HL-60 (cell line): Measurements from ENCODE around the gene MASP1.

ENCODE experiments used
- DNase-seq, 2 experiments: peaks; one replicate each; pipeline ENCODE4 v3.0.0-alpha.2; 2010 to 2020; ENCODE audit warnings: low read depth in 1 of 2, low spot score in 1 of 2
- H3K27ac ChIP-seq: fragments of 250-450 bp; sonication (Bioruptor Pico); replicated peaks from 2 replicates; pipeline ENCODE4 v1.5.1; 2020; ENCODE audit warnings: mild to moderate bottlenecking, moderate library complexity
- H3K27me3 ChIP-seq: fragments of 250-450 bp; sonication (Bioruptor Pico); 2 replicates; pipeline ENCODE4 v1.5.1; 2021; ENCODE audit warnings: mild to moderate bottlenecking, moderate library complexity; ENCODE audit not compliant: insufficient read depth, poor library complexity, severe bottlenecking
- H3K4me3 ChIP-seq: replicated peaks from 2 replicates; pipeline ENCODE4 v1.5.1; 2011; ENCODE audit warnings: mild to moderate bottlenecking, control low read depth, low read length; ENCODE audit not compliant: insufficient read depth
- GABPA ChIP-seq: IDR thresholded peaks from 2 replicates; pipeline ENCODE4 v1.6.1; 2012; ENCODE audit warnings: low read depth
- POLR2AphosphoS5 ChIP-seq: IDR thresholded peaks from 2 replicates; pipeline ENCODE4 v1.6.1; 2012; ENCODE audit warnings: low read depth
- REST ChIP-seq: IDR thresholded peaks from 2 replicates; pipeline ENCODE4 v1.6.1; 2012; ENCODE audit warnings: low read depth; ENCODE audit not compliant: insufficient replicate concordance
- SPI1 ChIP-seq: IDR thresholded peaks from 2 replicates; pipeline ENCODE4 v1.6.1; 2012; ENCODE audit warnings: low read depth, mild to moderate bottlenecking, borderline replicate concordance
- TF ChIP-seq, protein P1 (sequence below): IDR thresholded peaks from one replicate; pipeline ENCODE4 v1.5.1; 2011; ENCODE audit warnings: low read length, control low read depth, inconsistent platforms; ENCODE audit not compliant: insufficient read depth

MASP1 gene

DNA sequence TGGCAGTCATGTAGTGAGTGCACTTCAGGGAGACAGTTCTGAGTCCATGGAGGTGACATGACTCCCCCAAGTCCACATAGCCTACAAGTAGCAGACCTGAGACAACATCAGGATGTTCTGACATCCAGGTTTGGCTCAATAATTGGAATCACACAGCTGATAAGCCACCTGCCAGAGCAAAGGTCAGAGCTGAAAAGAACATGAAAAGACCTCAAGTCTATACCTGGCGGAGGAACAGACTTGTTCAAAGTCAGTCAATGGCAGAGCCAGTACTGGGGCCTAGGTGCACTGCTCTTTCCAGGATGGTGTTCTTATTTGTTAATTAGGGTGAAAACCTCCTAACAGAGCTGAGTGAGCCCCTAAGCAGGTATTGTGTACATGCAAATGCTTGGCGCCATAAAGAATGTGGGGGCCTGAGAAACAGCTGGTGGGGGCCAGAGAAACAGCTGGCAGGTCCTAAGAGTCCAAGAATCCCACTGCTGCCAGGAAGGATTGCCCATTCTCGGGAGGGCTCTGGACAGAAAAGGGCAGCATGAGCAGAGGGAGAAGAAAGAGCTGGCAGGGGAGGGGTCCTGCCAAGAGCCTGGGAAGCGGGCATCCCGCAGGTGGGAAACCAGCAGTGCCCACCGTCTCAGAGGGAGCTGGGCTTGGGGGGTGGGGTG, 17.1 kb downstream of the MASP1 start:
- no peak for DNase-seq
- H3K27ac ChIP-seq: no peak overlapping the region
- no peaks in the 10 kb centered on the region for H3K27me3 ChIP-seq
- no peak overlapping the region for H3K4me3 ChIP-seq
- TF ChIP-seq REST (no peak), GABPA (no peak), SPI1 (no peak), POLR2AphosphoS5 (no peak)
- TF ChIP-seq, protein P1, sequence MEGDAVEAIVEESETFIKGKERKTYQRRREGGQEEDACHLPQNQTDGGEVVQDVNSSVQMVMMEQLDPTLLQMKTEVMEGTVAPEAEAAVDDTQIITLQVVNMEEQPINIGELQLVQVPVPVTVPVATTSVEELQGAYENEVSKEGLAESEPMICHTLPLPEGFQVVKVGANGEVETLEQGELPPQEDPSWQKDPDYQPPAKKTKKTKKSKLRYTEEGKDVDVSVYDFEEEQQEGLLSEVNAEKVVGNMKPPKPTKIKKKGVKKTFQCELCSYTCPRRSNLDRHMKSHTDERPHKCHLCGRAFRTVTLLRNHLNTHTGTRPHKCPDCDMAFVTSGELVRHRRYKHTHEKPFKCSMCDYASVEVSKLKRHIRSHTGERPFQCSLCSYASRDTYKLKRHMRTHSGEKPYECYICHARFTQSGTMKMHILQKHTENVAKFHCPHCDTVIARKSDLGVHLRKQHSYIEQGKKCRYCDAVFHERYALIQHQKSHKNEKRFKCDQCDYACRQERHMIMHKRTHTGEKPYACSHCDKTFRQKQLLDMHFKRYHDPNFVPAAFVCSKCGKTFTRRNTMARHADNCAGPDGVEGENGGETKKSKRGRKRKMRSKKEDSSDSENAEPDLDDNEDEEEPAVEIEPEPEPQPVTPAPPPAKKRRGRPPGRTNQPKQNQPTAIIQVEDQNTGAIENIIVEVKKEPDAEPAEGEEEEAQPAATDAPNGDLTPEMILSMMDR: no peak

- no peak overlapping the region for H3K27ac ChIP-seq
- TF ChIP-seq POLR2AphosphoS5 (no peak), SPI1 (no peak), REST (no peak), GABPA (no peak)
- TF ChIP-seq, protein P1: no peak
- no peak for DNase-seq
Measured at GRCh38 chr3:187271582-187271981, 20.0 kb downstream of the MASP1 start.

DNA sequence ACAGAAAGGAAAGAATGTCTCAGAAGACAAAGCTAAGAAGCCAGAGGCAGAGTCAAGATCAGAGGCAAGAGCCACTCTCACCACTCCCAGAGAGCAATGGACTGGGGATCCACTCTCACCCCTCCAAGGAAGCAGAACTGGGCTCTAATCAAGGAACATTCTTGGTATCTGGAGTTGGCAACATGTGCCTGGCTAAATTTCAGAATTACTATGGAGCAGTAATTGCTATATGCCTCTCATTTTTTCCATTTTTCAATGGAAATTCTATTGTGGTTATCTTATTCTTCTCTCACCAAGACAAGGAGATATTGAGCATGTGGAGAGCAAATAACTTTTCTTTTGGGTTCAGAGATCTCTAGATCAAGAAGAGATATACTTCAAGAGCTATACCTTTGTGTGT, 22.1 kb downstream of the MASP1 start:
- no peaks in the 10 kb centered on the region for H3K27me3 ChIP-seq
- H3K27ac ChIP-seq: no peak overlapping the region
- no peak for TF ChIP-seq SPI1
- no peak for TF ChIP-seq POLR2AphosphoS5
- TF ChIP-seq, protein P1: no peak
- TF ChIP-seq GABPA: no peak
- no peak for TF ChIP-seq REST
- DNase-seq: no peak
- H3K4me3 ChIP-seq: no peak overlapping the region

More at GRCh38 chr3:187271582-187271981, 20.0 kb downstream of the MASP1 start:
- no peak overlapping the region for H3K4me3 ChIP-seq
- no peaks in the 10 kb centered on the region for H3K27me3 ChIP-seq
